ENCODE measurements around the gene PRTG. TPM values are rescaled to one million over a fixed set of nuclear protein-coding genes. Genes with fewer than 3 reads are reported as not detected.

PRTG gene
- polyA plus RNA-seq, 1 donor (not counting 4 experiments of a cell fraction or from before 2014, with no cell fraction given) = not detected

DNA sequence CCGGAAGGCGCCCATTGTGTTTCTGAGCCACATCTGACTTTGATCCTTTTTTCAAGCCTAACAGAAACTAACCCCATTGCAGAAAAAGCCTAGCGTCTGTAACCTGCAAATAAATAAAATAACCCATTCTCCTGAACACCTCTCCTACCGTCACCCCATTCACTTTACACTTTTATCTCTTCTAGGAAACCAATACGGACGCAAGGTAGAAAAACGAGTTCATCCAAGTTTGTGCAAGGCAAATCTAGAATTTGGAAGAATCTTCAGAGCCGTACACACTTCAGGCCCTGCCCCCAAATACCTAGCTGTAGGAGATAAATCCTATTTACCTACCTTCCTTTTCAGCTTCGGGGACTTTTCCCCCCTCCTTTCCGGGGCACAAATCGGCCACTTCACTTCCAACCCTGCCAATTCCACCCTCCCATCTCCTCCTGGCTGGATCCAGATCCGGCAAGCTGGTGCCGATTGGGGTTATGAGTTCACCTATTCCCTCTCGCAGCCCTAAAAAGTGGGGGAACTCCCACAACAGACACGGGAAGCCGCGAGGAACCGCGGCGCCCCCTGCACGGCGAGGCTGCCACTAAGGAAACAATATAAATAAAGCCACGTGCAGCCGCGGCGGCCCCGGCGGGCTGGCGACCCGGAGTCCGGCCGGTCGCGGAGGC, 987 bp downstream of the PRTG start:
- dilution Hi-C loops (cut with MboI; ENCODE audit: extremely low pct_ligation_motif_present, low sequenced_read_pairs) = no loop called here
- H3K36me3 ChIP-seq (ENCODE audit: control insufficient read depth in 2 of 2, extremely low read depth in 1 of 2, insufficient read depth in 2 of 2, low read length in 2 of 2) = no peaks in the 10 kb centered on the region
- H3K4me2 ChIP-seq (ENCODE audit: control insufficient read depth, extremely low read depth, insufficient read depth, low read depth, low read length) = peak overlapping the region; percentile 85
- no peak overlapping the region for H3K9ac ChIP-seq (ENCODE audit: control insufficient read depth, extremely low read depth, insufficient read depth, low read length)
- no peak for FAIRE-seq
- H3K27me3 ChIP-seq (ENCODE audit: control insufficient read depth, extremely low read depth, insufficient read depth, low read length) = peaks cover 48% of the 10 kb centered on the region
- no peaks in the 10 kb centered on the region for H4K20me1 ChIP-seq (ENCODE audit: control insufficient read depth, extremely low read depth, insufficient read depth, low read length)
- peak overlapping the region; percentile 35 to 67 (median 66) for H3K4me3 ChIP-seq (ENCODE audit: control insufficient read depth in 2 of 3, extremely low read depth in 1 of 3, insufficient read depth in 2 of 3, low read depth in 1 of 3, low read length in 3 of 3)
- peaks cover 6% of the 10 kb centered on the region for H3K4me1 ChIP-seq (ENCODE audit: control insufficient read depth, extremely low read depth, insufficient read depth, low read length)
- H2AFZ ChIP-seq (ENCODE audit: control insufficient read depth, low read length) = peak overlapping the region; percentile 37
- TF ChIP-seq, protein P1, sequence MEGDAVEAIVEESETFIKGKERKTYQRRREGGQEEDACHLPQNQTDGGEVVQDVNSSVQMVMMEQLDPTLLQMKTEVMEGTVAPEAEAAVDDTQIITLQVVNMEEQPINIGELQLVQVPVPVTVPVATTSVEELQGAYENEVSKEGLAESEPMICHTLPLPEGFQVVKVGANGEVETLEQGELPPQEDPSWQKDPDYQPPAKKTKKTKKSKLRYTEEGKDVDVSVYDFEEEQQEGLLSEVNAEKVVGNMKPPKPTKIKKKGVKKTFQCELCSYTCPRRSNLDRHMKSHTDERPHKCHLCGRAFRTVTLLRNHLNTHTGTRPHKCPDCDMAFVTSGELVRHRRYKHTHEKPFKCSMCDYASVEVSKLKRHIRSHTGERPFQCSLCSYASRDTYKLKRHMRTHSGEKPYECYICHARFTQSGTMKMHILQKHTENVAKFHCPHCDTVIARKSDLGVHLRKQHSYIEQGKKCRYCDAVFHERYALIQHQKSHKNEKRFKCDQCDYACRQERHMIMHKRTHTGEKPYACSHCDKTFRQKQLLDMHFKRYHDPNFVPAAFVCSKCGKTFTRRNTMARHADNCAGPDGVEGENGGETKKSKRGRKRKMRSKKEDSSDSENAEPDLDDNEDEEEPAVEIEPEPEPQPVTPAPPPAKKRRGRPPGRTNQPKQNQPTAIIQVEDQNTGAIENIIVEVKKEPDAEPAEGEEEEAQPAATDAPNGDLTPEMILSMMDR (optimal IDR thresholded peaks at IDR 0.05 in 1 of 3, IDR thresholded peaks at IDR 0.05 in 1 of 3, conservative IDR thresholded peaks at IDR 0.05 in 1 of 3; ENCODE audit: extremely low read depth in 1 of 3, insufficient read depth in 2 of 3, low read length in 3 of 3) = no peak
- no peak for TF ChIP-seq EZH2 (IDR thresholded peaks at IDR 0.05; ENCODE audit: low read length)
- no peak for DNase-seq (ENCODE audit: low read depth, low spot score)
- H3K9me1 ChIP-seq (ENCODE audit: control insufficient read depth, extremely low read depth, insufficient read depth, low read length) = no peaks in the 10 kb centered on the region
- H3K9me3 ChIP-seq (ENCODE audit: control insufficient read depth, low read depth, low read length) = no peaks in the 10 kb centered on the region
- no peak overlapping the region for H3K27ac ChIP-seq (ENCODE audit: control insufficient read depth, insufficient read depth, low read length)
- no peaks in the 10 kb centered on the region for H3K79me2 ChIP-seq (ENCODE audit: control insufficient read depth, insufficient read depth, low read length)

DNA sequence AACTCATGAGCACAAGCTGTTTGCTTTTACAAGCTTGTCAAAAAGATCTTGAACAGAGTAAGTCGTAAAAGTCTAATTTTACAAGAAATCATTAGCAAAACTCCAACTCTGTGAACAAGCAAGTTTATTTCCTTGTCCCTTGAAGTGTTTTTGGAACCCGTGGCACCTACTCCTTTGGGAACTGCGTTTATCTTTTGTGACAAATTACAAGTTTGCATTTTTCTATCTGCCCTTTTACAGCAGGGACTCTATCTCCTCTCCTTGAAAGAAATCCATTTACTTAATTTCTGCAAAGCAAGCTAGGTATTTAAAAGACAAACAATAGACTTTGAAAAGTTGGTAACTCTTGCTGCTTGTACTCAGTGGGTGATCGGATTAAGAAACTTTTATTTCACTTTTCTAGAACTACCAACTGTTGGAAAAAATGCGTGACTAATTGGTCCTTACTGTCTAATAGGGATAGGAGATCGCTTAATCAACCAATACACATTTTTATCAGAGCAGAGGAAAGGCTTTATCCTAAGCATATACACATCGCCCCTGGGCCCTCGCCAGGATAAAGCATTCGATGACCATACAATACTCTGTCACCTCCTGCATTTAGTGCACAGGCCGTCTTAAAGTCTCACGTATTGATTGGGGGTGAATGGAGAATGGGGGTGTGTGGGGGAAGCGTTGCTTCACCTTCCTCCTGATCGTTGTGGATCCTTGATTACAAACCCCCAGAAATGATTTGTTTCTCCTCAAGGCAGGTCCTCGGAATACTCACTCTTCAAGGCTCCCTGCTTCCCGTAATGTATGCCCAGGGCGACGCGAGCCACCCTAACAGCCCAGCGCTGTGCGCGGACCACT, 1.7 kb downstream of the PRTG start:
- no peak overlapping the region for H2AFZ ChIP-seq (ENCODE audit: control insufficient read depth, low read length)
- dilution Hi-C loops (cut with MboI; ENCODE audit: extremely low pct_ligation_motif_present, low sequenced_read_pairs) = no loop called here

More for the DNA sequence above, 1.7 kb downstream of the PRTG start:
- H3K27me3 ChIP-seq (ENCODE audit: control insufficient read depth, extremely low read depth, insufficient read depth, low read length) = peaks cover 48% of the 10 kb centered on the region
- TF ChIP-seq, protein P1 (optimal IDR thresholded peaks at IDR 0.05 in 1 of 3, IDR thresholded peaks at IDR 0.05 in 1 of 3, conservative IDR thresholded peaks at IDR 0.05 in 1 of 3; ENCODE audit: extremely low read depth in 1 of 3, insufficient read depth in 2 of 3, low read length in 3 of 3) = no peak
- TF ChIP-seq EZH2 (IDR thresholded peaks at IDR 0.05; ENCODE audit: low read length) = no peak
- H3K9me1 ChIP-seq (ENCODE audit: control insufficient read depth, extremely low read depth, insufficient read depth, low read length) = no peaks in the 10 kb centered on the region
- H3K27ac ChIP-seq (ENCODE audit: control insufficient read depth, insufficient read depth, low read length) = no peak overlapping the region
- no peak overlapping the region for H3K4me3 ChIP-seq (ENCODE audit: control insufficient read depth in 2 of 3, extremely low read depth in 1 of 3, insufficient read depth in 2 of 3, low read depth in 1 of 3, low read length in 3 of 3)
- H3K79me2 ChIP-seq (ENCODE audit: control insufficient read depth, insufficient read depth, low read length) = no peaks in the 10 kb centered on the region
- H3K4me2 ChIP-seq (ENCODE audit: control insufficient read depth, extremely low read depth, insufficient read depth, low read depth, low read length) = peak overlapping the region; percentile 85
- no peaks in the 10 kb centered on the region for H4K20me1 ChIP-seq (ENCODE audit: control insufficient read depth, extremely low read depth, insufficient read depth, low read length)
- H3K4me1 ChIP-seq (ENCODE audit: control insufficient read depth, extremely low read depth, insufficient read depth, low read length) = peaks cover 6% of the 10 kb centered on the region
- no peak overlapping the region for H3K9ac ChIP-seq (ENCODE audit: control insufficient read depth, extremely low read depth, insufficient read depth, low read length)
- no peak for FAIRE-seq
- no peak for DNase-seq (ENCODE audit: low read depth, low spot score)
- H3K36me3 ChIP-seq (ENCODE audit: control insufficient read depth in 2 of 2, extremely low read depth in 1 of 2, insufficient read depth in 2 of 2, low read length in 2 of 2) = no peaks in the 10 kb centered on the region
- no peaks in the 10 kb centered on the region for H3K9me3 ChIP-seq (ENCODE audit: control insufficient read depth, low read depth, low read length)
